ENCODE results near the gene AZIN2.

- TF ChIP-seq E4F1 (CRISPR knock-in tag; IDR thresholded peaks at IDR 0.05; ENCODE audit: borderline replicate concordance) (no peak), ZNF707 (CRISPR knock-in tag; conservative IDR thresholded peaks at IDR 0.05) (no peak), STAT5A (IDR thresholded peaks at IDR 0.05; ENCODE audit: borderline replicate concordance, low read length) (no peak), BHLHE40 (IDR thresholded peaks at IDR 0.05; ENCODE audit: low read length) (no peak), CTCF (IDR thresholded peaks at IDR 0.05 in 2 of 3, conservative IDR thresholded peaks at IDR 0.05 in 1 of 3; ENCODE audit: insufficient read depth in 2 of 3, low read depth in 1 of 3, low read length in 3 of 3) (no peak), MYC (IDR thresholded peaks at IDR 0.05; ENCODE audit: low read depth, low read length) (no peak), MYC (CRISPR knock-in tag; IDR thresholded peaks at IDR 0.05; ENCODE audit: borderline replicate concordance, low read depth) (no peak)
Observed at GRCh38 chr1:33153650-33154049, 72.7 kb downstream of the AZIN2 start.

All from K562 (cell line).